GM19397 (cell line): ENCODE measurements around the gene PDGFB.

Experiments used
- ATAC-seq: cut with Tn5 transposase; IDR thresholded peaks from one replicate; pipeline ENCODE4 v1.9.1; 2021; ENCODE audit warnings: mild to moderate bottlenecking, moderate library complexity; ENCODE audit not compliant: unreplicated experiment

The PDGFB gene

DNA sequence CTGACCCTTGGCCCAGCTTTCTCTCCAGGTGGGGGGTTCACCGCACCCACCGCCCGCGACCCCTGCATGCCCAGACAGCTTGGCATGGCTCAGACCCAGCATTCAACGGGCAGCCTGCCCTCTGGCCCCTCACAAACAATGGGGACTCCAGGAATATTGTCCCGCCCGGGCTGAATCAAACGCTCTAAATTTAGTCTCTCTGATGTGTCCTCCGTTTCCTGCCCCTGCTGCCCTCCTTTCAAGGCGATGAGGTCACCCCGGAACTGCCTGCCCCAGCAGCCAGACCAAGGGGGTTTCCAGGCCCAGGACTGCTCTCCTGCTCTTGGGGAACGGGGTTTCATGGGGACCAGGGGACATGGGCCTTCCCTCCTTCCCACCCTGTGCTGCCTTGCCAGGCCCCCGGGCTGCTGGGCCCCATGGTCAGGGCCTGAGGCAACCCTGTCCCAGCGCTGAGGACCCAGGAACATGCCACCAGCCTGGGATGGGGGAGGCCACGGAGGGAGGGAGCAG, 10.1 kb upstream of the PDGFB start:
- ATAC-seq, result no peak

DNA sequence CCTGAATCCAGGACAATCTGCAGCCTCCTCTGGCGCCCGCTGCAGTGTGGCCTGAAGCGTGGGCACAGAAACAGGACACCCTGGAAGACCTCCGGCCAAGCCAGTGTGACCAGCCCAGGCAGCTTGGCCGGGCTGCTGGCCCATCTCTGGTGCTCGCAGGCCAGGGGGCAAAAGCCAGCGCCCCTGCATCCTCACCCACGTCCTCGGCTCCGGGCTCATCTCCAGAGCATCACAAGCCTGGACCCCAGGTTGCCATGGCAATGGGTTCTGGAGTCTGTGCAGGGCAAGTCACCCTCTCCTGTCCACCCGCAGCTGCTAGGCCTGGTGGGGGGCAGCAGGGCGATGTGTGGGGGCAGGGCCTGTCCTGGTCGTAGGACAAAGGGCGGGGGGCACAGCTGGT, 9.3 kb upstream of the PDGFB start:
- ATAC-seq, result no peak

DNA sequence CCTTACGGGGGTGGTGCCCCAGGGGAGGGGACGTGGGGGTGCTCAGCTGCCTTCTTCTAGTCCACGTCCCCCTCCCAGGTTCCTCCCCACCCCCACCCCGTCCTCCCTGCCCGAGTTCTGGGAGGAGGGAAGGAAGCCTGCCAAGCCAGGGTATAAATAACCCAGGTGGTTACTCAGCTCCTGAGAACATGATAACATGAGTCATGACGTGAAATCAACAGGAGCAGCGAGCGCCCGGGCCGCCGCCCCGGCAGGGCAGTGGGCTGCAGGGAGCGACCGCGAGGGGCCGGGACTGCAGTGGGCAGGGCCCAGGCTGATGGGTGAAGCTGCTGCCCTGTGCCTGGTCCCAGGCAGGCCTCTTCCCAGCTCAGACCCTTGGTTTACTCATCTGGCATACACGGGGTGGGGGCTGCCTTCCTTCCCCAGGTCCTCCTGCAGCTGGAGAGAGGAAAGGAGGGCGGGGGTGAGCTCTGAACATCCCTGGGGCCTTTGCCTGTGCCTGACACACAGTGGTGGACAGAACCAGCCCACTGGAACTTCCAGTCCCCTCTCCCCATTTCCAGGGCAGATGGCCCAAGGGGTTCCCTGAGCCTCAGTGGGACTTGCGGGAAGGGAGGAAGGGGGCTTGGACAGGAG, 8.8 kb upstream of the PDGFB start:
- no peak for ATAC-seq

DNA sequence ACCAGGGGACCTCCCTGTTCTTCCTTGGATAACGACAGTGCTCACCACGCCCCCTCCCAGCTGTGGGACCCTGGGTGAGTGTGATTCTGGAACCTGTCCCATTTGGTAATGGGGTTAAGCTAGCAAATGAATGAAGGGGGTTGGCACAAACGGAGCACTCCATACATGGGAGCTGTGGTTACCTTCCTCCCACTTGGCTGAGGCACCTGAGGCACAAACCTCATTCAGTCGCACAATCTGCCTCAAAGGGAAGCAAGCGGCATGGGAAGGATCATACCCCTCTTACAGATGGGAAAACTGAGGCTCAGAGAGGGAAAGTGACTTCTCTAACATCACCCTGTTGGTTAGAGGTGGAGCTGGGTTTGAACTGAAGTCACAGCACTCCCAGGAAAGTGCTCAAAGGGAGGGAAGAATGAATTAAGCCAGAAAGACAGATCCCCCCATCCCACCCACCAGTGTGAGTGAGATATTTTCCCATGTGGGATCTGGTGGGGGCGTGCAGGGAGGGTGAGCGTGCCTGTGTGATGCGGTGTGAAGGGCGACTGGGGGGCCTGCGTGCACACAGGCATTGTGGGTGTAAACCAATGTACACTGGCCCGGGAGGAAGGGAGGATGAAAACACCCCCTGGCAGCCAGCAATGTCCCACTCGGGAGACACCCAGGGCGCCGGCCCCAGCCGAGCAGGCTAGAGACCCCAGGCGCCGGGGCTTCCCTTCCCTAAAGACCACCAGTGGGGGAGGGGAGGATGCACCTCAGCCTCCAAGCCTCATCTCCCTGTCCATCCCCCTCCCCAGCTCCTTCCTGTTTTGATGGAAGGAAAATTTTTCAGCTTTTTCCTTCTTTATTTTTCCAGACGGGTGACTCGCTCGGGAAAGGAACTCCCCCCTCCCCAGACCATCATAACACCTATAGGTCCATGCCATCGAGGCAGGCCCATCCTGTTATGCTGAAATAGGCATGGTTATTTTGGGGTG, 8.0 kb upstream of the PDGFB start:
- no peak for ATAC-seq

DNA sequence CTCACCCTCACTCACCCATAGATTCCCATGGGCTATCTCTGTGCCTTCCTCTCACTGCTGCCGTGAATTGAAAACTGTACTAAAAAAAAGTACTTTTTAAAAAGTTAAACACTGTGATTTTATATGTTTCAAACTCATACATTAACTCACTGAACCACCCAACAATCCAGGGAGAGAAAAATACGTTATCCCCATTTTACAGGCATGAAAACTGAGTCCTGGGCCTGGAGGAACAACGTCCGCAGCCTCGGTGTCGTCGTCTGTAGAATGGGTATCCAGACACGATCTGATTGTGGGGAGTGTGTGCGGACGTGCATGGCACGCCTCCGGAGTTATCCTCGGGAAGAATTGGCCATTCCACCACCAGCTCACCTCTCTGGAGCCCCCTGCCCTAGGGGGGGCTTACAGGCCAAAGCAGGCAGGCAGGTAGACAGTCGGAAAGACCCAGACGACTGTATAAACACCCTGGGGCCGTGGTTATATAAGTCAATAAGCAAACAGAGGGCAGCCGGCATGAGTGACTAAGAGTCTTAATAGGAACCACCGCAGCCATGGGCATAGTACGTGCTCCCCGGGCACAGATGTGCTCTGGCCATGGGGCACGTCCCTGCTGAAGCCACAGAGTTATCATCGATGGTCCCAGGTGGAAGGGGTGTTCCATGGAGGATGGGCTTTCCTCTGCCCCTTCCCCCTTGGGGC, 7.1 kb upstream of the PDGFB start:
- ATAC-seq, result no peak

DNA sequence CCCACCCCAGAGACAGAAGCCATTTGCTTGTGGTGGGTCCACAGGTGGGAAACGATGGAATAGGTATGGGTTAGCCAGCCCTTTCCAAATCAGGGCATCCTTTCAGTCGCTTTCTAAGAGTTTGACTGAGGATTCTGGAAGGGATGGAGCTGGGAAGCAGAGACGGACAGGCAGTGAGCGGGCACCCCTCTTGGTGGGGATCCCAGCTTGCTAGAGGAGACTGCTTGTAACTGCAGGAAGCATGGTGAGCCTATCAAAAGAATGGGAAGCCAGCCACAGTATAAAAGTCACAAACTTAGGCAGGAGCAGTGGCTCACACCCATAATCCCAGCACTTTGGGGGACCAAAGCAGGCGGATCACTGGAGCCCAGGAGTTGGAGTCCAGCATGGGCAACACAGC, 6.1 kb upstream of the PDGFB start:
- no peak for ATAC-seq

DNA sequence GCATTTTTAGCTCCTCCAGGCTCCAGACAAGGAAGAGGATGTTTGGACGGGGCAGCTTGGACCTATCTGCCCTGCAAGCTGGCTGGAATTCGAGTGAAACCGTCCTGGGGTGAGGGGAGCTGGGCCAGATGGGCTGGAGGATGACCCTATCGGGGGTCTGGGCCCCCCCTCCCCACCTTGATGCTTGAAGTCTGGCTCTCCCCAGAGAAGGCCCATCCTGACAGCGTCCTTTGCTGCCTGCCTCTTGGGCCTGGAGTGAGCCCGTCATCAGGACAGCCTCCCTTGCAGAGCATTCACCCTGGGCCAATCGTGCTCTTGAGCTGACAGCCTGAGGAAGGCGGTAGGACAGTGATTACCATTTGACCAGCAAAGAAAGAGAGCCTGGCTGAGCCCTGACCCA, 5.3 kb upstream of the PDGFB start:
- ATAC-seq, result no peak

DNA sequence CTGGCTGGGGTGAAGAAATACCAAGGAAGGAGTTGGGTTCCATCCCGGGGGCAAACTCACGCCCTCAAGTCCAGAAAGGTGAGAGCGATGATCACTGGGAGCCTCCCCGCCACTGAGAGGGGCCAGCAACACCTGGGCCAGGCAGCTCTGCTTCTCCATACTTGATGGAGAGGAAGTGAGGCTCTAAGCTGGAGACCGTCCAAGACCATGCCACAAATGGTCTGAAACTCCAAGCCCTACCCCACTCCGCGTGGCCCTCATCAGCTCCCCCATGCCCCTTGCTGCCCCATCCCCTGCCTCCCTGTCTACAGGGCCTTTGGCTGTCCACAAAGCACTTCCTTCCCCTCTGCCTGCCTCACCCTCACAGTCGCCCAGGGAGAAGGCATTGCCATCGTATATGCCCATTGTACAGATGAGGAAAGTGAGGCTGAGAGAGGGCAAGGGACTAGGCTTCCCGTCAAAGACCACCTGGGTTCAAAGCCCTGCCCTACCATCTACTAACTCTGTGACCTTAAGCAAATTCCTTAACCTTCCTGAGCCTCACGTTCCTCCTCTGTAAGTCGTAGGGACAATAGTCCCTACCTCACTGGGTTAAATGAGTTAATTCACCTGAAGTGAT, 4.4 kb upstream of the PDGFB start:
- ATAC-seq, result no peak

DNA sequence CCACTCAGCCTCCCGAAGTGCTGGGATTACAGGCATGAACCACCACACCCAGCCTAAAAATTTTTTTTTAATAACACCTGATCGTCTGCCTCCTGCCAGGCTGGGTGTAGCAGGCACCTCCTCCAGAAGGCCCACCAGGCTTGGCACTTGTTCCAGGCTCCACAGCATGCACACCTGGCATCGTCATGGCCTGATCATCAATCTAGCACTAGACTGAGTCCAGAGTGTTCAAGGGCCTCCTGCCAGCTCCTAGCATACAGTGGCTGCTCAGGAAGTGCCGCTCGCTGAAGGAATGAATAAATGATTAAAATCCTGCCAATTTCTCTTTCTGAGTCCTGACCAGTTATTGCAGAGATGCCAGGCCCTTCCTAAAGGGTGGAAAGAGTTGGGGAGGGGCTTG, 3.5 kb upstream of the PDGFB start:
- ATAC-seq, result no peak

DNA sequence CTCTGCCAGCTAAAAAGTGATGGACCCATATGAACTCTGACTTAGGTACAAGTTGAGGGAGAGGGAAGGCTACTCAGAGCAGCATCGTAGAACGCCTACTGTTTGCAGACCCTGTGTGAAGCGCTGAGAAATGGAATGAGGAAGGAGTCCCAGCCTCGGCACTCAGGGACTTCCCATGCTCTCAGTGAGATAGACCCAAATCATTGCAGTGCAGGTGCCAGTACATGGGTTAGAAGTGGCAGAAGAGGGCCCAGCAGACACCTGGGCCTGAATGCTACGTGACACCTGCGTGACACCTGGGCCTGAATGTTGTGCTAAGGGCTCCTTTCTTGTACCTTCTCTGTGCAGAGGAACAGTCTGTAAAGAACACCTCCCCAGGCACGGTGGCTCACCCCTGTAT, 2.6 kb upstream of the PDGFB start:
- ATAC-seq, result no peak

DNA sequence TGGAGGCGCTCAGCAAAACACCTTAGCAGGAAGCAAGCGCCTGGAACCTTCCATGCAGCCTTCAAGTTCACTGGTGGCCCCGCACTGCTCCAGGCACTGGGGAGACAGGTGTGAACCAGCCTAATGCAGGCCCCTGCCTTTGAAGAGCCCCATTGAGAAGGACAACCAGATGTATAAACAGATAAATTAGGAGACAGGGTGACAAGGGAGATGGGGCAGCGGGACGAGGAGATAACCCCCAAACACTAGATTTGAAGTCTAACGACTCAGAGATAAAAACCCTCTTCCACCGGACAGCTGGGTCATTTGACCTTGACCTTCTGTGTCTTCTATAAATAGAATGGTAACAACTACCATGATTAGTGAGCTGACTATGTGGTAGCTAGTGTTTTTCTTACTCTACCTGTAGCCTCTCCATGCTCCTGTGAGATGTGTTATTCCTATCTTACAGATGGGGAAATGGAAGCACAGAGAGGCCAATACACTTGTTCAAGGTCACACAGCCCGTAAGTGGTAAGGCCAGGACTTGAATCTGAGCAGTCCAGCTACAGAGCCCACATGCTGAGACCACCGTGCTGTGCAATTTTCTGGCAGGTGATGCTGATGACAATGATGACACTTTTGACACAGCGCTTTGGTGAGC, 2.0 kb upstream of the PDGFB start:
- ATAC-seq, result no peak

DNA sequence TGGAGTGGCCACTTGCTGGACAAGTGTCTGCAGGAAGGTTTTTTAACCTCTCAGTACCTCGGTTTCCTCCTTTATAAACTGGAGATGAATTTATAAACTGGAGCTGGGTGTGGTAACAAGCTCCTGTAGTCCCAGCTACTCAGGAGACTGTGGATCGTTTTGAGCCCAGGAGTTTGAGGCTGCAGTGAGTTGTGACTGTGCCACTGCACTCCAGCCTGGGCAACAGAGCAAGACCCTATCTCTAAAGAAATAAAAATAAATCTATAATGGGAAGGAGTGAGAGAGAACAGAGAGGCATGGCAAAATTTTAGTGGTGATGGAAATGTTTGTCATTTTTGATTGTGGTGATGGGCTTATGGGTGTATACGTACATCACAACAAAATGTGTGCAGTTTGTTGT, 1.4 kb upstream of the PDGFB start:
- ATAC-seq, result no peak

DNA sequence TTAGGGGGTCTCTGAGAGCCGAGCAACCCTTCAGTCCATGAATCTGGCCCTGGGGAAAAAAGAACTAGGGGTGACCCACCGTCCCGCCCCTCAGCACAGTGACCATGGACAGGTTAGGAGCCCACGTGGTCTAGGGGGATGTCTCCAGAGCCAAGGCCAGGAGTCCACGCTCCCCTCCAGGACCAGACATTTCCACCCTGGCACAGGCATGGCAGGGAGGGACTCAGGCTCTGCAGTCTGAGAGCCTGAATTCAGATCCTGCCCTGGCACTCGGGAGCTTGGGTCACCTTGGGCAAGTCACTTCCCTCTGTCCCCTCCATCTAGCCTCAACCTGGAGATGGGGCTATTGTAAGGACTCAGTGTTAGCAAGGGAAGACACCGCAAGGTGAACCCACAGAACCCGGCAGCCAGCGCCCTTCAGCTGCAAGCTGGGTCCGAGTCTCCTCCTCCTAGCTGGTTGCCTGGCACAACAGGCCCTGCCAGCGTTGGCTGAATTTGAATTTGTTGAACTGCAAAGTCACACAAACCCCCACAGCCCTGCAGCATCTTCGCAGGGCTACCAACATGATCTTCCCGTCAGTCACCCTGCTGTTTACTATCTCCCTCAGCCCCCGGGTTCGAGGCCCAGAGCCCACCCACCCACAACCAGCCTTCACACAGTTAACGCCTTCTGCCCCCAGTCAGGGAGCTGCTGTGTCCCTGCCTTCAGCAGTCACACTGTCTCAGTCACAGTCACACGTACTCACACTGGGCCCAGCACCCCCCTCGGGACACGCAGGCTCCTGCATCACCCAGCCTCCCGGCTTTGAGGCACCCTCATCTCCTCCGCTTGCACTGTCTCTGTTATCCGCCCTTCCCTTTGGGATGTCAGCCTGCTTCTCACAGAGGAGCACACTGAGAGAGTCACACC, 603 bp upstream of the PDGFB start:
- no peak for ATAC-seq

DNA sequence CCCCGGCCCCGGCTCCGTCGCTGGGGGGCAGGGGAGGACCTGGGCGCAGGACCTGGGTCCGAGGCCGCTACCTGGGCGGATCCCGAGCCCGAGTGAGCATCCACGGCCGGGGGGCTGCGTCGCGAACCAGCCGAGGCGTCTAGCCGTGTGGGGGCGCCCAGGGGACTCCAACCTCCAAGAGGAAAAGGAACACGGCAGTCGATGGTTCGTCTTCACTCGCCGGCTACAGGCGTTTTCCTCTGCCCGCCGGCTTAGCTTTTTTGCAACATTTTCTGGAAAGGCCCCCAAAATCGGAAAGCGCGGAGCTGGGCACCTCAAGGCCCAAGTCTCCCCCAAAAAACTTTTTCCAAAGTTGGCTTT, 666 bp downstream of the PDGFB start:
- ATAC-seq, result no peak

DNA sequence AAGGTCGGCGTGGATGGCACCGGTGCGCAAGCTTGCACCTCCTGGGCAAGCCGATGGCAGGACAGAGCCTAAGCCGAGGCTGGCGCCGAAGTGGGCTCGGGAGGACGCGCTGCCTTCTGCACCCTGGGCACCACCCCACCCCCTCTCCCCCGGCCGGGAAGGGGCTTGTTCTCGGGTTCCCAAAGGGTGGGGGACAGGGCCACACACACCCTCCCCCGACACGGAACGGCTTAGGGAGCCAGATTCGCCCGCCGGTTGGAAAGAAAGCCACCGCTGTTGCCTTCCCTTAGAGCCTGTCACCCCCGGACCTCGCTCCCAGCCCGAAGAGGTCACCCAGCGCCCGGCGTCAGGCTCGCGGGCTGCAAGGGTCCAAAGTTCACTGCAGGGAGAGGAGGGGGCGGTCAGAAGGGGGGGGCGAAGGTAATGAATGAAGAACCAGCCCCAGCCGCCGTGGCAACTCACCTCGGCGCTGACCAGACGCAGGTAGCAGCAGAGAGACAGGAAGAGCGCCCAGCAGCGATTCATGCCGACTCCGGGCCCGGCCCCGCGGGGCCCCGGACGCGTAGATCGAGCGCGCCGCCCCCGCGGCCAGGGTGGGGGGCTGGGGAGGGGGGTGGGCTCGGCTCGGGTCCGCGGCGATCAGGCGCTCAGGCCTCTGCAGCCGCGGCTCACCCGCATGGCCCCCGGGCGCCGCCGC, 1.2 kb downstream of the PDGFB start:
- ATAC-seq, result no peak

DNA sequence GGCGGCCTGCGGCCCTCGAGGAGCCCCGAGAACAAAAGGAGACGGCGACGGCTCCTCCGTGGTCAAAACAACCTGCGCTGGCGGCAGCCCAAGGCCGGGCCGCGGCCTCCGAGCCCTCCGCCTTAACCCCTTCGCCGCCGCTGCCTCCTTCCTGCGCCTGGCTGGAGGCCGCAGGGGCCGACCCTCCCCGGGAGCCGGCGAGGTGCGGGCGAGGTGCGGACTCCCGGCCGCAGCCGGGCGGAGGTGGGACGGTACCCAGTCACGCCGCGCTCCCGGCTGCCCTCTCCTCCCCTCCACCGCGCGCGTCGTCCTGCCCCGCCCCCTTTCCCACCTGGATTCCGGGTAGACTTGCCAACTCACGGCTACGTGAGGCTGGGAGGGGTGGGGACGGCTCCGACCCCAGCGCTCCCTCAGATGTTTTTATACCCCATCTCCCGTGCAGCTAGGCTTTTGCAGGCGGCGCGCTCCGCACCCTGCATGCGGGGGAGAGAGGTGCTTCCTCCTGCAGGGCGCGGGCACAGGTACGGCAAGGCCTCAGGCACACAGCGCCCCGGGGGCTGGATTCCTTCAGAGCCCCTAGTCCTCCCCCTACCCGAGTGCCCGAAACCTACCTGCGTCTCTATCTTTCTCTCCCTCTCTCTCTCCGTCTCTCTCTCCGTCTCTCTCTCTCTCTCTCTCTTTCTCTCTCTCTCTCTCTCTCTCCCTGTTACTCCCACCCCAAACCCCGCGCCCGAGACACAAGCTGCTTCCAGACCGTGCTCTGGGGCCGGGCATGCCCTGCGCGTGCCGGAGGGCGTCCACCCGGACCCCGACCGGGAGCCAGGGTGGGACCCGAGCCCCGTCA, 2.0 kb downstream of the PDGFB start:
- no peak for ATAC-seq

DNA sequence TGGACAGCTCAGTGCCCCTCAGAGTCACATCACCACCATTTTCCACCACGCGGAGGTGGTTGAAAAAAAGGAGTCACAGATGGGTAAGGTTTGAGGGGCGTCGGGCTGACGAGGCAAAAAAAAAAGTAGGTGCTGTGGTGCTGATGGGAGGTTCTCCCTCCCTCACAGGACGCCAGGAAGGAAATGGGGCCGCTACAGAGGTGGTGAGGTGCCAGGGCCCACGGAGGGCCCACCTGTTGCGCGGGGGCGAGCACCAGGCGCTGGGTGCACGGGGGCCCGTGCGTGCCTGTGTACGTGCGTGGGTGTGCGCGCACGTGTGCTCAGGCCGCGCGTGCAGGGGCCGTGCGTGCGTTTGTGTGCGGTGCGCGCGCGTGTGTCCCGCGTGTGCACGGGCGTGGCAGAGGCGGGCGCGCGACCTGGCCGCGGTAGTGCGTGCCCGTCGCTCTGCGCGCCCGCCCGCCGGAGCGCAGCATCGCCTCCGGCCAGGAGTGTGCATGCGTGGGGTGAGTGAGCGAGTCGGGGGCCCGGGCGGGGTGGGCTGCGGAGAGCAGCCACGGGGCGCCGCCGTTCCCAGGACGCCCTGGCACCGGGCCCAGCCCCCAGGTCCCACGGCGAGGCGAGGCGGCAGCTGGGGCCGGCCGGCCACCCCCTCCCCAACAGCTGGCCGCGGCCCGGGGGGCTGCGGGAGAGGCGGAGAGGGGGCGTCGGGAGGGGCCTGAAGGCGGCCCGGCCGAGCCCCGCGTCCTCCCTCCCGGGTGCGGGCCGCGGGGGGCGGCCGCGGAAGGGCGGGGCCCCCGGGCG, 2.8 kb downstream of the PDGFB start:
- ATAC-seq, result no peak
